GM12872 (cell line): ENCODE results near the gene CCDC27.

Experiments
- TF ChIP-seq, protein P1 (sequence below): IDR thresholded peaks from 3 replicates; pipeline ENCODE4 v1.5.1; 2011; ENCODE audit warnings: low read depth, mild to moderate bottlenecking, low read length, moderate library complexity; ENCODE audit not compliant: insufficient read depth

CCDC27 gene

DNA sequence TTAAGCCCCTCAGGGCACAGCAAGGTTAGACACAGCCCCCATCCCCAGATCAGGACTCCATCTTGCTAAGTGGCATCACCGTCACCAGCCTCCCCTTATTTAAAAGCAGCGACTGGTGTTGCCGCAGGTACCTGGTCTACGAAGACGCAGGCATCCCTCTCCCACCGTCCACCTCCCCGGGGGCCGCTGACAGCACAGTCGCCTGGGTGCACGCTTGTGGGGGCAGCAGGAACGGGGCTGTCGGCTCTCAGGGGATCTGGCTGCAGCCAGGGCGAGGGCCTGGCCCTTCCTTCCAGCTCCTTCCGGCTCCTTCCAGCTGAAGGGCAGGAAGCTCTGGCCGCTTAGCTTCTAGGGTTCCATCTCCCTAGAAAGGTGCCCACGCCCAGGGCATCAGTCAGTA is 17.6 kb upstream of the CCDC27 start:
- TF ChIP-seq, protein P1, sequence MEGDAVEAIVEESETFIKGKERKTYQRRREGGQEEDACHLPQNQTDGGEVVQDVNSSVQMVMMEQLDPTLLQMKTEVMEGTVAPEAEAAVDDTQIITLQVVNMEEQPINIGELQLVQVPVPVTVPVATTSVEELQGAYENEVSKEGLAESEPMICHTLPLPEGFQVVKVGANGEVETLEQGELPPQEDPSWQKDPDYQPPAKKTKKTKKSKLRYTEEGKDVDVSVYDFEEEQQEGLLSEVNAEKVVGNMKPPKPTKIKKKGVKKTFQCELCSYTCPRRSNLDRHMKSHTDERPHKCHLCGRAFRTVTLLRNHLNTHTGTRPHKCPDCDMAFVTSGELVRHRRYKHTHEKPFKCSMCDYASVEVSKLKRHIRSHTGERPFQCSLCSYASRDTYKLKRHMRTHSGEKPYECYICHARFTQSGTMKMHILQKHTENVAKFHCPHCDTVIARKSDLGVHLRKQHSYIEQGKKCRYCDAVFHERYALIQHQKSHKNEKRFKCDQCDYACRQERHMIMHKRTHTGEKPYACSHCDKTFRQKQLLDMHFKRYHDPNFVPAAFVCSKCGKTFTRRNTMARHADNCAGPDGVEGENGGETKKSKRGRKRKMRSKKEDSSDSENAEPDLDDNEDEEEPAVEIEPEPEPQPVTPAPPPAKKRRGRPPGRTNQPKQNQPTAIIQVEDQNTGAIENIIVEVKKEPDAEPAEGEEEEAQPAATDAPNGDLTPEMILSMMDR = no peak

DNA sequence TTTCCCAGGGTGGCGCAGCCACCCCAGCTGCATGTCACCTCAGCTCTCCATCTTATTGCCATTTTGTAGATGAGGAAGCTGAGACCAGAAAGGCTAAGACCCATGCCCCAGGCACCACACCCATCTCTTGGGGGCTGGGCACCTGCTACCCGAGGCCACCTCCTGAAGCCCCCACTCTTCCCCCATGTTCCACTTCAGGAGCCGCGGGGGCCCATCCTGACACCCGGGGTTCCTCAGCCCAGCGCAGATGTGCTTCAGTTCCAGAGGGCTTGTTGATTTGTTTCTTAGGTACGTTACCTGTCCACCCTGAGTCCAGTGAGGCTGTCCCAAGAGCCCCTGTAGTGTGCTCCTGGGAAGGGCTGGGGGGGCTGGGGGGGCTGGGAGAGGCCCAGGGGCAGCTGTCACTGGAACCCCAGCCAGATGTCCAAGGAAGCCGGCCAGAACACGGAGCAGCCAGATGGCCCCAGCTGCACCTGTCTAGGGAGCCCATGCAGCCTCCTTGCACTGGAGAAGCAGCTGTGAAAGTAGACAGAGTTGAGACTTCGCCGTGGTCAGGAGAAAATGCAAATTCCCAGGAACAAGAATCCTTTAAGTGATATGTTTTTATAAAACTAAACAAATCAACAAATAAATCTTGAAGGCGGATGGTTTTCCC is 17.1 kb upstream of the CCDC27 start:
- TF ChIP-seq, protein P1 = no peak

DNA sequence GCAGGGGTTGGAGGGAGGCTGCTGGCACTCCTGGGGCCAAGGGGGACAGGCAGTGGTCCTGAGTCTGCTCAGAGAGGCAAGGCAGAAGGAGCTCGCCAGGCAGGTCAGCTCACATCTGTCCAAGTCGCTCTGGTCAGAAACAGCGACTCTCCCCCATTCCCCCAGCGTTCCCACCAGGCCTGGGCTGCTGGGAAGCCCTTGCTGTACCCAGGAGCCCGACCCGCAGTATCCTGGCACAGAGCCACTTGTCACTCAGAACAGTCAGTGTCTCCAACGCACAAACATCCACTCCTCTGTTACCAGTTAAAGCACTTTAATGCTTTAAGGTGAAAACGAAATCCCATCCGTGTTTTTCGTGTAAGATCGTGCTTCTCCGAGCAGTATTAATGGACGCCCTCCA is 16.6 kb upstream of the CCDC27 start:
- TF ChIP-seq, protein P1 = no peak

DNA sequence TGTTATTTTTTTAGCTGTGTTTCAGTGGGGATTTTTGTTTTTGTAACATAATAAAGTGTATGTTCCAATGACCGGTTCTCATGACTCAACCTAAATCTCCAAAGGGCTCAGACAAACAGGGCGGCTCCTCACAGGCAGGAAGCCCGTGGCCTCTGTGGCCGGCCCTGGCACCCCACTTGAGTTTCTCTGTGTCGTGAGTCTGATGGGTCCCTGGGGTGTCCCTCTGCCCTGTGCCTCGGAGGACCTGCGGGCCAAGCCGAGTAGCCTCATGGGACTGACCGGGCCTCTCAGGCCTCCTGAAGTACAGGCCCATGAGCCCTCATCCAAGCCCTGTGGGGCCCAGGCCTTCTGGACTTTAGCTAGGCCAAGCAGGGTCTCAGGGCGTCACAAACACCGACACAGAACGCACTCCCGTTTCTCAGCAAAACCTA is 16.1 kb upstream of the CCDC27 start:
- TF ChIP-seq, protein P1 = no peak

DNA sequence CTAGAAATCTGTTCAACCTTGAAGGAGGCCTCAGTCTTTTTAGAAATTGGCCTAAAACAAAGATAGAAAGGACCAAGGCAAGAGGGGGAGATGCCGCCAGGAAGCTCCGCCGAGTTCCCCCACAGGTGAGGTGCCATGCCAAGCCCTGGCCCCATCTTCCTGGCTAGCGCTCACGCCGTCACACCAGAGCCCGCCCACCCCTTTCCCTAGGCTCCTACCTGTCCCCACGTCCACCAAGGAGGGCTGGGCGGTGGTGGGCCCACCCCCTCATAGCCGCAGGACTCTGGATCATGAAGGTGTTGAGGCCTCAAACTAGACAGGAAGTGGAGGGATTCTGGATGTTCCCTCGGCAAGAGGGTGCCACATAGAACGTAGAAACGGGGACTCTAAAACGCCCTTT is 15.5 kb upstream of the CCDC27 start:
- TF ChIP-seq, protein P1 = no peak

DNA sequence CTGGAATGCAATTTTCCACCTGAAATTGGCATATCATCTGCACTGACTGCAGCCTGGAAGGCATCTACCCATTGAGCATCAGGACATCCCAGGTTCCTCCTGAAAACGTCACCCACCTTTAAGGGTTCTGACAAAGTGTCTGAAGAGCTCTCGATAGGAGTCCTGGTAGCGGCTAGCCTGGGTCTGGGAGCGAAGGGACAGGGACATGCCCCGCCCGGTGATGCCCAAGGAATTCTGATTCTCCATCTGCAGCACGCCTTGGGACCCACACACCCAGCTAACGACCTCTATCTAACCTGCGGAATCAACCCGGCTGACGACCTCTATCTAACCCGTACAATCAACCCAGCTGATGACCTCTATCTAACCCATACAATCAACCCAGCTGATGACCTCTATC is 13.3 kb upstream of the CCDC27 start:
- TF ChIP-seq, protein P1 = no peak

DNA sequence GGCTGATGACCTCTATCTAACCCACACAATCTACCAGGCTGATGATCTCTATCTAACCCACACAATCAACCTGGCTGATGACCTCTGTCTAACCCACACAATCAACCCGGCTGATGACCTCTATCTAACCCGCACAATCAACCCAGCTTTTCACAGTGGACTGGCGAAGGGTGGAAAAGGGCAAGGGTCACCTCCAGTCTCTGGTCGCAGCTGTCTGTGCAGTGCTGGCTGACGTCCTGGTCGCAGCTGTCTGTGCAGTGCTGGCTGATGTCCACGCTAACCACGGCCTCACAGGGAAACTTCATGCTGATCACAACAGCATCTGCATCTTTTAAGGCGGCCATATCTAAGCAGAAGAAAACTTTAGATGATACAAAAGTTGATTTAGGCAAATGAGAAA is 12.2 kb upstream of the CCDC27 start:
- TF ChIP-seq, protein P1 = no peak
